Right hindlimb (tissue), 1 donor: ENCODE measurements around the gene MEGF10.
"Not testable (repeated sequence)": the region's sequence is repeated elsewhere in the genome, so short reads cannot be mapped to it uniquely, and the experiment has no call there.

ENCODE experiments used
- DNase-seq: peaks from one replicate; pipeline ENCODE4 v3.0.0-alpha.2; 2018

MEGF10 gene

GRCh38 chr5:127298656-127299055 lies 8.1 kb downstream of the MEGF10 start:
- DNase-seq: no peak

GRCh38 chr5:127299678-127300077 lies 9.1 kb downstream of the MEGF10 start:
- no peak for DNase-seq

DNA sequence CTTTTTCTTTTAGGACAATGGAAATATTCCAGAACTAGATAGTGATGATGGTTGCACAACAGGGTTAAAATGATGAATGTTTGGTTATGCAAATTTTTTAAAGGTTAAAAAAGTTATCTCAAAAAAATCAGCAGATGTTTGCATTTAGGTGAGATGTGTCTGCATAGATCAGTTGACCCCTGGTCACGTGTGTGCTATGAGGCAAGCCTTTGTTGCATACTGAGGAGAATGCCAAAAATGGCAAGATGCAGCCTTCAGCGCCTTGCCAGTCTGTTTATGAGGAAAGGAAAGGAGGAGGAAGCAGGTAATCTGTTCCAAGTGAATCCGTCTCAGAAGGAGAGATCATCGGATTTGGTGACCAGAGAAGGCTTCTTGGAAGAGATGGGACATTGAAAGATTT lies 11.9 kb downstream of the MEGF10 start:
- no peak for DNase-seq

DNA sequence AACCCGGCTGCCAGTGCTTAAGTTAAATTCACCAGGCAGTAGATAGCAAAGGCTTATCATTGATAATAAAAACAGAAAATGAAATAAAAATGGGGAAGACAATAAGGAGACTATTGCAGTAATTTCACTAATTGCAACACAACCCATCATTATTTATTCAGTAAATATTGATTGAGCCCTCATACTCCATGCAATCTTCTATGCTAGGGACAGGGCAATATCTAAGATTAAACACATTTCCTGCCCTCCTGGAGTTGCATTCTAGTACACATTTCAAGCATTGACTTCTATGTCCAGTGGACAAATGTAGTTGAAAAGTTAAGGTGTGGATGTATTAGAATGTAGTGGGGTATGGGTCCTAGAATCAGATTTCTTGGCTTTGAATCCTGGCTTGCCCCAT lies 12.8 kb downstream of the MEGF10 start:
- no peak for DNase-seq

DNA sequence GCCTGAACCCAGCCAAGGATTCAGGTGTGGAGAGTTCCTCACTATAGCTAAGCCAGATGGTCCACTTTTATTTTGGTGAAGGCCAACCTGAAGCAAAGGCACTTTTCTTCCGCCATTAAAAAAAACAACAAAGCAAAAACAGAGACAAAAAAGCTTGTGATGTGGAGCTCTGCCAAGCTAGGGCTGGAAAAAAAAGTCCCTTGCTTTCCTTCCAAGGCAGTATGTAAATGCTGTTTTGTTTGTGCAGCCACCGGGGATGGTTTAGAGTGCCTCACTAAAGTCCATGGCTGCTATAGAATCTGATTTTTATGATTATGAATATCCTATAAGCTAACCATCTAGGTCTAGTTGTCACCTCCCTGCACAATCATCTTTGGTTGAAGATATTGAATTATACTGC lies 14.9 kb downstream of the MEGF10 start:
- DNase-seq: no peak

DNA sequence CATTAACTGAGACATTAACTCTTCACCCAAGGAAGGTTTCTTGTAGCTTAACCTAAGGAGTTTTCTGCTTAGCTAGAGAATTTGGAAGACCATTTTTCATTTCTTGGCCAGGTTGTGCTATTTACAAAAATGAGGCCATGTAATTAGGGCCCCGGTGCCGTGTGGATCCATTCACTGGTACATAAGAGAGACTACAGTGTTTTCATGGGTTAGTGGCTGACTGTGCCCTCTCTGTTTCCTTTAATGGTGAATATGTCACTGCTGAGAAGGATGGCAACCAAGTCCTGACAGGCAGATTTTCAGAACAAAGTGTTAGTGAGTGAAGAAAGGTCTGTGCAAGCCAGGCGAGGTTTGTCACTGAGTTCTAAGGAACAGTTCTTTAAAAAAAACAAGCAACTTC lies 15.4 kb downstream of the MEGF10 start:
- DNase-seq: no peak

GRCh38 chr5:127306647-127307046 lies 16.1 kb downstream of the MEGF10 start:
- DNase-seq: no peak

DNA sequence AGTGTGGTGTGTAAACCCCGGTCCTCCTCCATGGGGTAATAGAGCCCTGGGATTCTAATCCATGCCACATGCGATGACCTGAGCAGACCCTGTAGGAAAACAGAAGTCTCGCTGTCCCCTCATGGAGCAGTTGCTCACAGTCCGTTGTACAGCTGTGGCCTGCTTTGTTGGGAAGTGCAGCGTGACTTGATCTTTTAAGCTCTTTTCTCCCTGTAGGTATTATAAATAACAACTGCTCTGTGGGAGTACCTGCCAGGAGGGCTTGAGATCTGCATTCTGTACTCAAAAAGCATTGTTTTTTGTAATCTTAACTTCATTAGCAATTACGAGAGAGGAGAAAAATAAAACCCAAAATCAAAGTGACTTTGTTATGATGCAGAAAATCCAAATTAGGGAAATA lies 17.3 kb downstream of the MEGF10 start:
- peak; percentile 43 for DNase-seq

- not testable (repeated sequence) for DNase-seq
Measured at GRCh38 chr5:127308325-127308724, 17.7 kb downstream of the MEGF10 start.

- no peak for DNase-seq
Measured at GRCh38 chr5:127308945-127309344, 18.3 kb downstream of the MEGF10 start.

- DNase-seq: no peak
Measured at GRCh38 chr5:127311349-127311748, 20.8 kb downstream of the MEGF10 start.

GRCh38 chr5:127311781-127312525 lies 21.4 kb downstream of the MEGF10 start:
- peak; percentile 72 for DNase-seq

- no peak for DNase-seq
Measured at GRCh38 chr5:127313379-127313778, 22.8 kb downstream of the MEGF10 start.

GRCh38 chr5:127313847-127314473 lies 23.4 kb downstream of the MEGF10 start:
- peak; percentile 40 for DNase-seq

GRCh38 chr5:127316011-127316410 lies 25.4 kb downstream of the MEGF10 start:
- DNase-seq: no peak

DNA sequence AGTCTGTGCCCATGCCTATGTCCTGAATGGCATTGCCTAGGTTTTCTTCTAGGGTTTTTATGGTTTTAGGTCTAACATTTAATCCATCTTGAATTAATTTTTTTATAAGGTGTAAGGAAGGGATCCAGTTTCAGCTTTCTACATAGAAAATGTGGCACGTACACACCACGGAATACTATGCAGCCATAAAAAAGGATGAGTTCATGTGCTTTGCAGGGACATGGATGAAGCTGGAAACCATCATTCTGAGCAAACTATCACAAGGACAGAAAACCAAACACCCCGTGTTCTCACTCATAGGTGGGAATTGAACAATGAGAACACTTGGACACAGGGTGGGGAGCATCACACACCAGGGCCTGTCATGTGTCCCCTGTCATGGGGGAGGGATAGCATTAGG lies 26.8 kb downstream of the MEGF10 start:
- DNase-seq: not testable (repeated sequence)

DNA sequence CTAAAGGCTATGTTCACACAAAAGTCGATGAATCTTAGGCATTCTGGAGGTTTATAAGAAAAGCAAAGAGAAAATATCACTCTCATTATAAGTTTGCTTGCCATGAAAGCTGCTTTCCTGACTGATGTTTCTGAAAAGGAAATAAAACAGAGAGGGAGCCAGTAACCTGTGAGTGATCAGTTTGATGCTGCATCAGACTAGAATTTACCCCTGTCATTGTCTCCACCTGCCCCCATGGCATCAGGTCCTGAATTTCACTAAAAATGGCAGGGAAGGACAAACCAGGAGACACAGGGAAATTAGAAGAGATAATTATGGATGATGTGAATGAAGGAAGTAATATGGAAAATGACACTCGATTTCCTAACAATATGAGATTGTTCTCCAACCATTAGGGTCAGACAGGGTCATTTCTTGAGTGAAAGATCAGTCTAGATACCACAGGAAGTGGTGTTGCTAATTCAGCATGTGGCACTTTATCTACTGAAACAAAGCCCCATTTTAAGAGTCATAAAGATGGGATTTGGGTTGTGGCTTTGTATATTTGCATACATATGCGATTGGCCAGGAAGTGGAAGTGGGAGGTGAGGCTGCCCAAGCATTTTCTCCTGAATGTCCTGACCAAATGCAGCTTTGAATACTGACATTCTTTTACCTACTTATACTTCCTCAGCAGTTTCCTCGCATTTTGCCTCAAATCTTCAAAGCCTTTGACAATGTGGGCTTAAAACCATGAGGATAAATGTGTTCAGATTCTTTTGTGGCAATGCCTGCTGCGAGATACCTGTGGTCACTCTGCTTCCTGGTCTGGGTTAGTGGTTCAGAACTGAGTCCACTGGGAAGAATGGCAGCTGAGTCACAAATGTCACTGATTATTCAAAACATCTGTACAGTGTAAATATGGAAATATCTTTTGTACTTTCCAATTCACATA lies 29.7 kb downstream of the MEGF10 start:
- no peak for DNase-seq

- DNase-seq: no peak
Measured at GRCh38 chr5:127321465-127321864, 30.9 kb downstream of the MEGF10 start.

GRCh38 chr5:127322403-127322802 lies 31.8 kb downstream of the MEGF10 start:
- no peak for DNase-seq

- DNase-seq: no peak
Measured at GRCh38 chr5:127324756-127325155, 34.2 kb downstream of the MEGF10 start.

DNA sequence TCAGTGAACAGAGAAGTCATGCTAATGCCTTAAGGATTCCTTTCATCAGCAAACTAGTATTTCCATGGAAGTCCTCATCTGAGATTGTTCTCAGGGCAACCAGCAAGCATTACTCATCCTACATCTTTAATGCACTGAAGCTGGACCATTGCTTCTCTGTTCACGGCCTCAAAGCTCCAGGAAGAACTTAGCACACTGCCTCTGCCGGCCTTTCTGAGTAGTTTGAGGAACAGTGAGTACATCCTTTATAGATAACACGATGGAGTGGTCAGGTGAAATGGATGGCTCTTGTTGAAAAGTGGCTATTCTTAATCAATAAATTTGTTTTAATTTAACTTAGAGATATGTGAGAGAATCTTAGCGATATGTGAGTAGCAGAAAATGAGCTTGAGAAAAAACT lies 35.8 kb downstream of the MEGF10 start:
- DNase-seq: no peak

DNA sequence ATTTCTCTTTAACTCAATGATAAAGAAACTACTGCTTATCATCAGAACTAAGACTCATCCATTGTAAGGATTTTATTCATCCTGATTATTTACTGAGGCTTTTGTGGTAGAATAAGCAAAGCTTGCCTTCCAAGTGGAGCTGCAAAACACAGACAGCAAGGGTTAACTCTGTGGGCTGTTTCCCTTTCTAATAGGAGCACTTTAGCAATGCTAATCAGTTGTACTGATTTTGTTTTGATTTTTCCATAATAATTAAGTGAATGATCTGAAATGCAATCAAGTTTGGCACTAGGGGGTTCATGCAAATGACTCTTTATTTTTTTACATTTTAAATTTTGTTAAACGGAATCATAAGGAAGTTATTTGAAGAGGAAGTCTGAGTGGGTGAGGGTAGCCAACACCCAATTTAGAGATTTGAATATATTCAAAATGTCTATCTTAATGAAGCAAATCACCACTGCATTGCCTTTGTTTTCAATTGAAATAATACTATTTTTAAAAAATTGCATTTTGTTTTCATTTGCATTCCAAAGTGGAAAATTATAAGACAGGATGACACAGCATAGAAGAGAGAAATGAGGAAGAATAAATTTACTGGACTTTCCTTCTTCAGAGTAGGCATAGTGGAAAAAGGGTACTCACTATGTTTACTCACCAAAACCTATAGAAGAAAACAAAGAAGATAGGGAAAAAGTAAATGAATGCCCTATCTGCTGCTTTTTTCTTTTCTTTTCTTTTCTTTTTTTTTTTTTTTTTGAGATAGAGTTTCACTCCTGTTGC lies 36.6 kb downstream of the MEGF10 start:
- no peak for DNase-seq

GRCh38 chr5:127330116-127330515 lies 39.5 kb downstream of the MEGF10 start:
- DNase-seq: no peak
